ENCODE data around the gene FBXO42.
"Not testable (repeated sequence)": the region's sequence is repeated elsewhere in the genome, so short reads cannot be mapped to it uniquely, and the experiment has no call there.

FBXO42 gene

GRCh38 chr1:16276302-16277030 is 75.8 kb downstream of the FBXO42 start:
- Mint-ChIP-seq H3K9me3 (no peaks in the 10 kb centered on the region), H3K4me3 (no peak overlapping the region), H3K27me3 (no peaks in the 10 kb centered on the region), H3K36me3 (ENCODE audit: low read depth) (peaks cover 19% of the 10 kb centered on the region), H3K27ac (no peak overlapping the region), H3K4me1 (ENCODE audit: low read depth) (peaks cover 7% of the 10 kb centered on the region)
- no peak for DNase-seq

GRCh38 chr1:16275591-16275990 is 76.7 kb downstream of the FBXO42 start:
- Mint-ChIP-seq H3K9me3 (no peaks in the 10 kb centered on the region), H3K27me3 (no peaks in the 10 kb centered on the region), H3K4me3 (no peak overlapping the region), H3K27ac (no peak overlapping the region), H3K4me1 (ENCODE audit: low read depth) (peaks cover 10% of the 10 kb centered on the region), H3K36me3 (ENCODE audit: low read depth) (peaks cover 19% of the 10 kb centered on the region)
- no peak for DNase-seq

GRCh38 chr1:16267690-16268180 is 84.5 kb downstream of the FBXO42 start:
- no peak for DNase-seq
- H3K27ac Mint-ChIP-seq, result peak overlapping the region; percentile 13
- no peaks in the 10 kb centered on the region for H3K9me3 Mint-ChIP-seq
- H3K4me3 Mint-ChIP-seq, result no peak overlapping the region
- peaks cover 28% of the 10 kb centered on the region for H3K4me1 Mint-ChIP-seq (ENCODE audit: low read depth)
- H3K36me3 Mint-ChIP-seq (ENCODE audit: low read depth), result peaks cover 12% of the 10 kb centered on the region
- H3K27me3 Mint-ChIP-seq, result no peaks in the 10 kb centered on the region

- H3K9me3 Mint-ChIP-seq, result no peaks in the 10 kb centered on the region
- H3K27me3 Mint-ChIP-seq, result no peaks in the 10 kb centered on the region
- no peak overlapping the region for H3K4me3 Mint-ChIP-seq
- no peak for DNase-seq
- peaks cover 9% of the 10 kb centered on the region for H3K36me3 Mint-ChIP-seq (ENCODE audit: low read depth)
- peak overlapping the region; percentile 44 for H3K27ac Mint-ChIP-seq
- H3K4me1 Mint-ChIP-seq (ENCODE audit: low read depth), result peaks cover 27% of the 10 kb centered on the region
Measured at GRCh38 chr1:16266411-16267118, 85.7 kb downstream of the FBXO42 start.

- H3K27ac Mint-ChIP-seq, result no peak overlapping the region
- H3K4me3 Mint-ChIP-seq, result no peak overlapping the region
- DNase-seq, result no peak
- H3K27me3 Mint-ChIP-seq, result no peaks in the 10 kb centered on the region
- peaks cover 7% of the 10 kb centered on the region for H3K4me1 Mint-ChIP-seq (ENCODE audit: low read depth)
- H3K9me3 Mint-ChIP-seq, result no peaks in the 10 kb centered on the region
- peaks cover 2% of the 10 kb centered on the region for H3K36me3 Mint-ChIP-seq (ENCODE audit: low read depth)
Measured at GRCh38 chr1:16262067-16262466, 90.2 kb downstream of the FBXO42 start.

- Mint-ChIP-seq H3K36me3 (ENCODE audit: low read depth) (peaks cover 9% of the 10 kb centered on the region), H3K4me3 (no peak overlapping the region), H3K4me1 (ENCODE audit: low read depth) (no peaks in the 10 kb centered on the region), H3K27me3 (no peaks in the 10 kb centered on the region), H3K27ac (no peak overlapping the region), H3K9me3 (no peaks in the 10 kb centered on the region)
- no peak for DNase-seq
Measured at GRCh38 chr1:16260814-16261213, 91.5 kb downstream of the FBXO42 start.

- Mint-ChIP-seq H3K4me1 (ENCODE audit: low read depth) (peaks cover 2% of the 10 kb centered on the region), H3K9me3 (no peaks in the 10 kb centered on the region), H3K27ac (peak overlapping the region; percentile 64), H3K27me3 (no peaks in the 10 kb centered on the region), H3K36me3 (ENCODE audit: low read depth) (peaks cover 28% of the 10 kb centered on the region), H3K4me3 (no peak overlapping the region)
- no peak for DNase-seq
Measured at GRCh38 chr1:16258591-16259135, 93.6 kb downstream of the FBXO42 start.

- Mint-ChIP-seq H3K36me3 (ENCODE audit: low read depth) (peaks cover 34% of the 10 kb centered on the region), H3K27me3 (no peaks in the 10 kb centered on the region), H3K4me3 (no peak overlapping the region), H3K27ac (peak overlapping the region; percentile 20), H3K9me3 (no peaks in the 10 kb centered on the region), H3K4me1 (ENCODE audit: low read depth) (peaks cover 2% of the 10 kb centered on the region)
- DNase-seq, result no peak
Measured at GRCh38 chr1:16257968-16258367, 94.3 kb downstream of the FBXO42 start.

GRCh38 chr1:16257556-16257955 is 94.7 kb downstream of the FBXO42 start:
- H3K27me3 Mint-ChIP-seq; H3K9me3 Mint-ChIP-seq; H3K4me3 Mint-ChIP-seq; H3K4me1 Mint-ChIP-seq (ENCODE audit: low read depth); DNase-seq: not testable (repeated sequence)
- Mint-ChIP-seq H3K36me3 (ENCODE audit: low read depth) (peaks cover 37% of the 10 kb centered on the region), H3K27ac (peak overlapping the region; percentile 23)

- no peak for DNase-seq
- Mint-ChIP-seq H3K4me1 (ENCODE audit: low read depth) (peaks cover 2% of the 10 kb centered on the region), H3K27me3 (no peaks in the 10 kb centered on the region), H3K36me3 (ENCODE audit: low read depth) (peaks cover 48% of the 10 kb centered on the region), H3K27ac (no peak overlapping the region), H3K9me3 (no peaks in the 10 kb centered on the region), H3K4me3 (no peak overlapping the region)
Measured at GRCh38 chr1:16256478-16256877, 95.8 kb downstream of the FBXO42 start.

- no peaks in the 10 kb centered on the region for H3K9me3 Mint-ChIP-seq
- H3K27me3 Mint-ChIP-seq, result no peaks in the 10 kb centered on the region
- H3K36me3 Mint-ChIP-seq (ENCODE audit: low read depth), result peaks cover 65% of the 10 kb centered on the region
- no peak for DNase-seq
- no peak overlapping the region for H3K4me3 Mint-ChIP-seq
- H3K4me1 Mint-ChIP-seq (ENCODE audit: low read depth), result peaks cover 12% of the 10 kb centered on the region
- peak overlapping the region; percentile 59 for H3K27ac Mint-ChIP-seq
Measured at GRCh38 chr1:16254263-16254928, 97.9 kb downstream of the FBXO42 start.

GRCh38 chr1:16253332-16253922 is 98.9 kb downstream of the FBXO42 start:
- no peak overlapping the region for H3K4me3 Mint-ChIP-seq
- peak overlapping the region; percentile 23 for H3K27ac Mint-ChIP-seq
- DNase-seq, result no peak
- peaks cover 22% of the 10 kb centered on the region for H3K4me1 Mint-ChIP-seq (ENCODE audit: low read depth)
- H3K9me3 Mint-ChIP-seq, result no peaks in the 10 kb centered on the region
- H3K27me3 Mint-ChIP-seq, result no peaks in the 10 kb centered on the region
- peaks cover 70% of the 10 kb centered on the region for H3K36me3 Mint-ChIP-seq (ENCODE audit: low read depth)

- DNase-seq, result no peak
- no peaks in the 10 kb centered on the region for H3K9me3 Mint-ChIP-seq
- H3K27me3 Mint-ChIP-seq, result no peaks in the 10 kb centered on the region
- H3K4me3 Mint-ChIP-seq, result no peak overlapping the region
- peaks cover 70% of the 10 kb centered on the region for H3K36me3 Mint-ChIP-seq (ENCODE audit: low read depth)
- H3K4me1 Mint-ChIP-seq (ENCODE audit: low read depth), result peaks cover 22% of the 10 kb centered on the region
- H3K27ac Mint-ChIP-seq, result peak overlapping the region; percentile 69
Measured at GRCh38 chr1:16252912-16253311, 99.4 kb downstream of the FBXO42 start.

- no peak overlapping the region for H3K27ac Mint-ChIP-seq
- H3K9me3 Mint-ChIP-seq, result no peaks in the 10 kb centered on the region
- no peak overlapping the region for H3K4me3 Mint-ChIP-seq
- peaks cover 22% of the 10 kb centered on the region for H3K4me1 Mint-ChIP-seq (ENCODE audit: low read depth)
- no peak for DNase-seq
- H3K36me3 Mint-ChIP-seq (ENCODE audit: low read depth), result peaks cover 74% of the 10 kb centered on the region
- H3K27me3 Mint-ChIP-seq, result no peaks in the 10 kb centered on the region
Measured at GRCh38 chr1:16251381-16251780, 100.9 kb downstream of the FBXO42 start.

Data from activated T-cell treated with anti-CD3 and anti-CD28 coated beads, Interleukin-2, amount 50 U/mL, for 24 hours (primary cell).